ACHN (cell line): Measurements from ENCODE around the gene IL4.
"Not testable (repeated sequence)": the region's sequence is repeated elsewhere in the genome, so short reads cannot be mapped to it uniquely, and the experiment has no call there.

Source experiments
- DNase-seq: peaks from one replicate; pipeline ENCODE4 v3.0.0-alpha.2; 2015
- in situ Hi-C: cut with HindIII; loops from 2 replicates; pipeline ENCODE4 v1.10.0; 2017; ENCODE audit warnings: low sequenced_read_pairs, low pct_ligation_motif_present, low pct_unique_long_range_greater_than_20kb

Gene IL4

GRCh38 chr5:132673939-132674630 lies at the start of gene IL4:
IL4 (plus strand) TSS chr5:132673989; CDS start chr5:132674051, 62 bp downstream.
- no peak for DNase-seq
- in situ Hi-C loops = no loop called here

- in situ Hi-C loops = no loop called here
- no peak for DNase-seq
Measured at GRCh38 chr5:132627470-132627869, 46.3 kb upstream of the IL4 start.

- in situ Hi-C loops = no loop called here
Measured at GRCh38 chr5:132628814-132629213, 45.0 kb upstream of the IL4 start.

GRCh38 chr5:132629230-132629944 lies 44.4 kb upstream of the IL4 start:
- no peak for DNase-seq
- in situ Hi-C loops = no loop called here

More at GRCh38 chr5:132628814-132629213, 45.0 kb upstream of the IL4 start:
- DNase-seq = no peak

- DNase-seq, in situ Hi-C loops: not testable (repeated sequence)
Measured at GRCh38 chr5:132633587-132633986, 40.2 kb upstream of the IL4 start.

- in situ Hi-C loops = no loop called here
- no peak for DNase-seq
Measured at GRCh38 chr5:132635873-132636272, 37.9 kb upstream of the IL4 start.

GRCh38 chr5:132637241-132637640 lies 36.5 kb upstream of the IL4 start:
- in situ Hi-C loops = no loop called here
- no peak for DNase-seq

GRCh38 chr5:132639706-132640130 lies 34.1 kb upstream of the IL4 start:
- no peak for DNase-seq
- in situ Hi-C loops = no loop called here

- in situ Hi-C loops = no loop called here
- DNase-seq = no peak
Measured at GRCh38 chr5:132640613-132641012, 33.2 kb upstream of the IL4 start.

- in situ Hi-C loops = no loop called here
- DNase-seq = no peak
Measured at GRCh38 chr5:132641241-132641723, 32.5 kb upstream of the IL4 start.

- in situ Hi-C loops = no loop called here
- DNase-seq = no peak
Measured at GRCh38 chr5:132641841-132642240, 31.9 kb upstream of the IL4 start.

- in situ Hi-C loops = no loop called here
- no peak for DNase-seq
Measured at GRCh38 chr5:132644177-132644576, 29.6 kb upstream of the IL4 start.

- in situ Hi-C loops = no loop called here
- DNase-seq = no peak
Measured at GRCh38 chr5:132646583-132647266, 27.1 kb upstream of the IL4 start.

GRCh38 chr5:132647473-132647872 lies 26.3 kb upstream of the IL4 start:
- DNase-seq = no peak
- in situ Hi-C loops = no loop called here

- no peak for DNase-seq
- in situ Hi-C loops = no loop called here
Measured at GRCh38 chr5:132648355-132648754, 25.4 kb upstream of the IL4 start.

- in situ Hi-C loops = no loop called here
- DNase-seq = no peak
Measured at GRCh38 chr5:132651838-132652469, 21.8 kb upstream of the IL4 start.

- DNase-seq = no peak
- in situ Hi-C loops = no loop called here
Measured at GRCh38 chr5:132653716-132654115, 20.1 kb upstream of the IL4 start.

GRCh38 chr5:132655821-132656773 lies 17.7 kb upstream of the IL4 start:
- in situ Hi-C loops = no loop called here
- peak; percentile 19 for DNase-seq
